ENCODE data around the gene ABI3BP.

DNA sequence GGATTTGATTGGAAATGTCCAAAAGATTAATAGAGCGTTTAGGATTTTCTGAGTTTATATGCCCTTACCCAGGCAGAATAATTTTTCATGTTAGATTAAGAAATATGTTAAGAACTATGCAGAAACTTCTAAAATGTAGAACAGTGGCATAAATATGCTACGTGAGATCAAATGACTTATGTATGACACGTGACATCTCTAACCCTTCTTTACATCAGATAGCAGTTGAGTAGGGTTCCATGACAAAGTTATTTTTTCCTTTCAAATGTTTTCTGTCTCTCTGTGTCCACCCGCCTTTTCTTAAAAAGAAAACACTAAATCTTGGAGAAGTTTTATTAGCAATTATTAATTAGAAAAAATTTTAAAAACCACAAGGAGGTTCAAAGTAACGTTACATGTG is 292.5 kb downstream of the ABI3BP start:
- TF ChIP-seq POLR2A (IDR thresholded peaks at IDR 0.05; ENCODE audit: low read length): no peak
- TF ChIP-seq GATA1 (IDR thresholded peaks at IDR 0.05; ENCODE audit: low read depth, low read length): no peak
